AG09309 (cell line): Measurements from ENCODE around the gene FRMD7.
A peak's percentile ranks its signal among the peaks of the same experiment; 100 is the strongest.

Source experiments
- DNase-seq: peaks from one replicate; pipeline ENCODE4 v3.0.0-alpha.2; 2010; ENCODE audit warnings: low read depth
- H3K4me3 ChIP-seq: 2 replicates; pipeline ENCODE4 v1.5.1; 2011; ENCODE audit warnings: mild to moderate bottlenecking, low read depth, low read length, moderate library complexity; ENCODE audit not compliant: control insufficient read depth
- CTCF ChIP-seq: IDR thresholded peaks from 2 replicates; pipeline ENCODE4 v1.5.1; 2011; ENCODE audit warnings: mild to moderate bottlenecking, low read depth, low read length, inconsistent platforms; ENCODE audit not compliant: insufficient read depth, control insufficient read depth; ENCODE audit errors: missing control alignments

FRMD7 gene

GRCh38 chrX:132085786-132086185, 42.0 kb downstream of the FRMD7 start:
- no peak overlapping the region for H3K4me3 ChIP-seq
- no peak for DNase-seq
- no peak for TF ChIP-seq CTCF

- no peak for TF ChIP-seq CTCF
- H3K4me3 ChIP-seq, result no peak overlapping the region
- DNase-seq, result no peak
These were observed 49.9 kb downstream of the FRMD7 start for GRCh38 chrX:132077912-132078311.

- no peak for DNase-seq
- TF ChIP-seq CTCF, result no peak
These were observed 50.4 kb downstream of the FRMD7 start for GRCh38 chrX:132077414-132077813.

GRCh38 chrX:132071254-132071653, 56.6 kb downstream of the FRMD7 start:
- peak; percentile 3 for DNase-seq

More at GRCh38 chrX:132077414-132077813, 50.4 kb downstream of the FRMD7 start:
- no peak overlapping the region for H3K4me3 ChIP-seq

GRCh38 chrX:132068405-132068804, 59.4 kb downstream of the FRMD7 start:
- H3K4me3 ChIP-seq, result no peak overlapping the region
- no peak for DNase-seq
- TF ChIP-seq CTCF, result no peak

More at GRCh38 chrX:132071254-132071653, 56.6 kb downstream of the FRMD7 start:
- TF ChIP-seq CTCF, result peak; percentile 29
- H3K4me3 ChIP-seq, result no peak overlapping the region

GRCh38 chrX:132063862-132064261, 64.0 kb downstream of the FRMD7 start:
- no peak for TF ChIP-seq CTCF
- no peak overlapping the region for H3K4me3 ChIP-seq
- DNase-seq, result no peak

GRCh38 chrX:132063334-132063733, 64.5 kb downstream of the FRMD7 start:
- no peak overlapping the region for H3K4me3 ChIP-seq
- TF ChIP-seq CTCF, result no peak
- DNase-seq, result no peak
